8988T (cell line): ENCODE data around the gene RBMS3.
A peak's percentile ranks its signal among the peaks of the same experiment; 100 is the strongest.

ENCODE experiments used
- DNase-seq: peaks from one replicate; pipeline ENCODE4 v3.0.0; 2011

RBMS3 gene

DNA sequence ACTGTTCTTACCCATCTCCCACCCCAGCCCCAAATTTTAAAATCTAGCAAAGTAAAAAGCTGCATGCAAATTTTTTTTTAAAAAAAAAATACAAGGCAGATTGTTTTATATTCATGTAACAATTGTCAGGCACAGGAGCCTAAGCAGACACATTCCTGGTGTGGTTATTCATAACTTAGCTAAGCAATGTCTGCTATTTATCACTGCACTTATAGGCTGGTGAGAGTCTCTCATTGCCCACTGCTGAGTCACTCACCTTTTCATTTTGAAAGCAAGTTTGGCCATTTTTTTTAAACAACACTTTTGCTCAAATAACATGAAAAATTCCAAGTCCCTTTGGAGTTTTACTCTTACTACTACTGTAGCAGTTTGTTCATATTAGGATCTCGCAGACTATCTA lies 413.9 kb downstream of the RBMS3 start:
- peak; percentile 22 for DNase-seq

GRCh38 chr3:29695201-29695600 lies 414.3 kb downstream of the RBMS3 start:
- DNase-seq, result no peak

DNA sequence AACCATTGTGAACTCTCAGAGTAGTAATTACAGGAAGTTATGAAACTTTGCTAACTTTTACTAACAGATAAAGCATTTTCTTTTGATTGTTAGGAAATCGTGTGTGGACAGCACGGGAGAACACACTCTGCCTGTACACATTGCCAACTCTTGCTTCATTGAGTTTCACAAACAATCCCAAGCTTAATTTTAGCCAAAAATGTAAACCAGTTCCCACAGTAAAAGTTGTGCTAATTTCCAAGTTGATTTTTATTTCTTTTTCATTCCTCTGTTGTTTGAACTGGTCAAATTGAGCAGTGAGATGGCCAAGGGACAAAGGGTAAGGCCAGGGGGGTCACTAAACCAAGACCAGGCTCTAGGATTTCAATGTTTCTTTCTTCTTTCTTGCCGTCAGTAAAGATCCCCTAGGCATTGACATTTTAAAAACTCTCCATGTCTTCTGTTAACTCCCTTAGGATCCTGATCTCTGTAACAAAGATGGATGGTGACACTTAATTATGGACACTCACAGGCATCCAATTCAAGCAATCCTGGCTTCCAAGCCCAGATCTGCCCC lies 414.9 kb downstream of the RBMS3 start:
- no peak for DNase-seq

DNA sequence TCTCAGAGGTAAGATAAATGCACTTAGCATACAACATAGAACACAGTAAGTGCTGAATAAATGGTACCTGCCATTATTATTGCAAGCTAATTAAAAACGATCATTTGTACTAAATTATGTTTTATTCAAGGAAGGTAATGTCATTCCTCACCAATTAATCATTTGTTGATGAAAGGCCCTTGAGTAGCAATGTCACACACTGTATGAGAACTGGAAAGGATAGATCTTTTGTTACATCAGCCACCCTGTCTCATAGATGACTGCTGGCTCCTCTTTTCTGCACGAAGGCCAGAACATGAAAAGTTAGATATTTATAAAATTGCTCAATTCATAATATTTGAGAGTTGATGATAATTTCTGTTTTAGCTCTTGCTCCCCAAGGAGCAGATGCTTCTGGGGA lies 415.4 kb downstream of the RBMS3 start:
- DNase-seq, result no peak

GRCh38 chr3:29697989-29698388 lies 417.1 kb downstream of the RBMS3 start:
- no peak for DNase-seq

- no peak for DNase-seq
Observed at GRCh38 chr3:29700256-29700655, 419.4 kb downstream of the RBMS3 start.

DNA sequence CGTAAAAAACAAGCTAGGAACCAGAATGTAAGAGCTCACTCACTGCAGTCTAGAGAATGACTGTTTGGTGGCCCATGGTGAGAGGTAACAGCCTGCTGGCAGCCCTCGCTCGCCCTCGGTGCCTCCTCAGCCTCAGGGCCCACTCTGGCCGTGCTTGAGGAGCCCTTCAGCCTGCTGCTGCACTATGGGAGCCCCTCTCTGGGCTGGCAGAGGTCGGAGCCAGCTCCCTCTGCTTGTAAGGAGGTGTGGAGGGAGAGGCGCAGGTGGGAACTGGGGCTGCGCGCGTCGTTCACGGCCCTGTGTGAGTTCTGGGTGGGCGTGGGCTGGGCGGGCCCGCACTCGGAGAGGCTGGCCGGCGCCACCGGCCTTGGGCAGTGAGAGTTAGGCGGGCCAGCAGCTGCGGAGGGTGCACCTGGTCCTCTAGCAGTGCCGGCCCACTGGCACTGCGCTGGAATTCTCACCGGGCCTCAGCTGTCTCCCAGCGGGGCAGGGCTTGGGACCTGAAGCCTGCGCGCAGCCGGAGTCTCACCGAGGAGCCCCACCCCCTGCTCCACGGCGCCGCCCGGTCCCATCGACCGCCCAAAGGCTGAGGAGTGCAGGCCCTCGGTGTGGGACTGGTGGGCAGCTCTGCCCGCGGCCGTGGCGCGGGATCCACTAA lies 420.6 kb downstream of the RBMS3 start:
- no peak for DNase-seq

DNA sequence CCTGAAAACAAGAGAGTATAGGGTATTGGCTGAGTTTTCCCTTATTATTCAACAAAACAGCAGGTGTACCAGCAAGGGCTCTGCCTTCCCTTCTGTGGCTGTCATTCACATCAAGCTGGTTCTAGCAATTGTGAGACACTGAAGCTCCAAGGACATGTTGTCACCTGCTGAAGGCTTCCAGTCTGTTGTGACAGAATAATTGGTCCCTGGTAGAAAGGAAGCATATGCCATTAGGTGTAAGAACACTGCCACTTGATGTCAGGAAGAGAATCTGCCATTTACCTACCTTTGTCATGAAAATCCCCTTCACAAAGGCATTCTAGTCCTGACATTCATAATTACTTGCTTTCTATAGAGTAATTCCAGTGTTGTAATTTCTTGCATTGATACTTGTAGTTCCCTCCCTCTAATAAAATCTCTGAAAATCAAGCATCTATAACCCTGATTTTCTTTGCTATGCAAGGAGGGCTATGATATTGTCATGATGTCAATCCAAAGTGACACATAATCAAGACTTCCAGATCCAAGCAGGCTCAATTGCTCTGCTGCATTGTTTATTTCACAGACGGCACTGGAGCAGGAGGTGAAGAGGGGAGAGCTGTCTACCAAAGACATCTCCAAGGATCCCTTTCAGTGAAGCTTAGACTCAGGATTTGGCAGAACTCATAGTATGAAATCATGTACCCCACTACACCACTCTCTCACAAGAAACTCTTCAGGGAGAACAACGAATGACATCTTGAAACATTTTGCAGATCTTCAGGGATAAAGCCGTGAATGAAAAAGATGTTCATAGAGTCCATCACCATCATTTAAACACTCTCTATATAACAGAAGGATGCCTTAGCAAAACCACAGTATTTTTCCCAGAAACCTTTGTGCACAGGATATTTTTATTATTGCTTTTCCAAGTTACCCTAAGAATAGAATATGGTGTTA lies 425.3 kb downstream of the RBMS3 start:
- no peak for DNase-seq

DNA sequence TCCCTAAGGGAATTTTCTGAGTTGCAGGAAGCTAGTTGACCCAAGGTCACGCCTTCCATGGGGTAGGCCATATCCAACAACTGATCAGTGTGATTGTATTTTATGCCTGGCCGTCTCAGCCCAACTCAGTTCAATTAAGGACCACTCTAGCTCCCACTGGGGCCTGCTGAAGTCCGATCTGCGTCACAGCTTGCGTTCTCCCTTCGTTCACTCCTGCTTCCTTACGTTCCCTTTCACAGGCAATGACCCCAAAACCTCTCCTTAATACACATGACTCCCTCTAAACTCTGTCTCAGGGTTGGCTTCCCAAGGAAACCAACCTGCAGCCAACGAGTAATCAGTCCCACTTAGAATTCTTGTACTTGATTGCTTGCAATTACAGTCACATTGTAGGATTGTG lies 428.0 kb downstream of the RBMS3 start:
- no peak for DNase-seq

GRCh38 chr3:29711255-29711771 lies 430.4 kb downstream of the RBMS3 start:
- no peak for DNase-seq

GRCh38 chr3:29716213-29716612 lies 435.3 kb downstream of the RBMS3 start:
- no peak for DNase-seq

DNA sequence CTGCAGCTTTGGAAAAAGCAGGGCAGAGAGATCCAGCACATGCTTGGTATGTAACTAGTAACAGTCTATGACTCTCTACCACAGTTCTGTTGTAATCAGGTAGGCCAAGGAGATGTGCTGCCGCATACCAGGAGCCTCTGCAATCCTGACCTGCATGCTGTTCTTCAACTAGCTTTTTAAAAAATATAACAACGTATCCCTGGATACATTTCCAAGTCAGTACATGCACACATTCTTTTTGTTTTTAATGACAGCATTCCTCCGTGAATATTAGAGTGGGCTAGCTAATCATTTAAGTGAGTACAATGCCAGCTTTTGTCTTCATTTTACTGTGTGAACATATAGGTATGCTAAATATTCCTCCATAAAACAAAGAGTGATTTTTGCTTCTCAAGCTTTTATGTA lies 437.8 kb downstream of the RBMS3 start:
- DNase-seq, result no peak

GRCh38 chr3:29720665-29721064 lies 439.8 kb downstream of the RBMS3 start:
- DNase-seq, result no peak

DNA sequence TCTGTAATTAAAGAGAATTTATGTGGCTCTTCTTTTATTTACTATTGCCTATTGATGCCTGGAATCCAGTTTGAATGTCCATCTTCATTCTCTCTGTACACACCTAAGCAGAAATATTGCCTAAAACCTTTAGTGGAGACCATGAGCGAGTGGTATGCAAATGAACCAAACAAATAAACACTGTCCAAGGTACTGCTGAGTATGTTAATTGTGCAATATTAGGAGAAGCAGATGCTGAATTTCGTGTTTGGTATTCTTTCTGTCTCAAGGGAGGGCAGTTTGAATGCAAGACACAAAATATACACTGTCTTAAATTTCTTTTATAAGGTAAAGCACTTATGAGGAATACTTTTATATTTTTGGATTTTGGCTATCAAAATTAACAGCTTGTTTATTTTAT lies 440.9 kb downstream of the RBMS3 start:
- DNase-seq, result no peak

- DNase-seq, result no peak
Observed at GRCh38 chr3:29731050-29731449, 450.2 kb downstream of the RBMS3 start.

GRCh38 chr3:29741231-29741630 lies 460.4 kb downstream of the RBMS3 start:
- DNase-seq, result no peak

- no peak for DNase-seq
Observed at GRCh38 chr3:29745232-29745870, 464.5 kb downstream of the RBMS3 start.

DNA sequence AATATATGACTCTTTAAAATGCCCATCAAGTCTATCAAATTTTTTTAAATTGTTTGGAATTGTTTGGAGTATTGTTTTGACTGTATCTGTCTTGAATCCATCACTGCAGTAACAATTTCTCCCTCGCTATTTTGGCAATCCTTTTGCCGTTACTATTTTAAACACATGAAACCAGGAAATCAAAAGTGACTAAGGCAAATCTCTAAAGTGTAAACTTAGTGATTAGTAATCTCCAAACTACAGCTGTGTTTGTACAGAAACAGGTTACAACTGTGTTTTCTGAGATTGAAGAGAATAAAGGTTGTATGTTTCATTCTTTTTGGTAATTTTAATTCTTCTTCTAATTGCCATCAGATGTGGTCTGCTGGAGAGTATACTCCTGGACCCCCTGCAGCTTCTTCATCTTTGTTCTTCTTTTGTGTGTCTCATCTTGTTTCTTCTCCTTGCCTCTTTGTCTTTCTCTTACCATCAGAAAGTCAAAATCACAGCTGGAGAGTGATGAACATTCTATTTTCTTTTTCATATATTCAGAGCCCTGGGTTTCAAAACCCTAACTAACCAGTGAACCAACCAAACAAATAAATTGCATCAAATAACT lies 465.4 kb downstream of the RBMS3 start:
- DNase-seq, result no peak

- no peak for DNase-seq
Observed at GRCh38 chr3:29747991-29748390, 467.1 kb downstream of the RBMS3 start.

DNA sequence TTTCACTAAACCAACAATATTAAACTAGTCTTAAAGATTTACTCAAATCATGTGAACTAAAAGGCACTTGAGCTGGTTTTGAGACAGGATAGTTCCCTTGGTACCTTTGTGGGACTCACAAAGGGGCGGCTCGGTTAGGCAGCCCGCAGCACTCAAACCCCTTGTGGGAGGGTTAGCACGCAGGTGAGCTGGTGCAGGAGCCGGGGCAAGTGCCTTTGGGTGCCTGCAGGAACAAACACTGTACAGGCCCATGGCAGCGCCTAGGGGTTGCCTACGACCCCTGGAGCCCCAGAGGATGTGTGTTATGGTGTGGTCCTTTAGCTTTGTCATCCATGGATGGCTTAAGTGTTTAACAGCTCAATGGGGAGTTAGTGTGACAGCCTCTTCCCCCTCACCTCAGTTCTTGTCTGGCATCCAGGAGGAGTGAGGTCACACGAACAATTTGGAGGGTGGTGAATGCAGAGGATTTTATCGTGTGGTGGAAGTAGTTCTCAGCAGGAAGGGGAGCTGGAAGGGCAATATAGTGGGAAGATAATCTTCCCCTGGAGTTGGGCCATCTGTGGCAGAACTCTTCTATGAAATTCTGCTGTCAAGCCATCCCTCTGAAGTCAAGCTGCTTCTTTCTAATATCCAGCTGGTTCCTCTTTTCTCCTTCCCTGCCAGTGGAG lies 470.9 kb downstream of the RBMS3 start:
- no peak for DNase-seq

- no peak for DNase-seq
Observed at GRCh38 chr3:29754346-29754745, 473.5 kb downstream of the RBMS3 start.

DNA sequence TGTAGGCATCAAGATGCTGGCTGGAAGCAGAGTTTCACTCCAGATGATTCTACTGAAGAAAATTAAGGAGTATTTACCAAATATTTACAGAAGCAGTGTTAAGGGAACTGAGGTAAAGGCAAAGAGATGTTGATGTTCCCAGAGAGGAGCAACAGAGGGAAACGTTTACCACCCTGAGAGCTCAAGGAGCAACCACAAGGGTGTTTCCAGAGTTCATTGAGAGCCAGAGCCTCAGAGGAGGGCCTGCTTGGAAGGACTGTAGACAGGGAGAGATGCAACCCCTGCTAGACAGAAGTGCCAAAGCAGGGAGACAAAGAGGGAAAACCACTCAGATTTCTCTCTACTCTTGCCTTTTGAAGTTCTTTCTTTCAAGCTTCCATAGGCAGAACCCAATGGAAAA lies 474.5 kb downstream of the RBMS3 start:
- DNase-seq, result no peak
